Smooth muscle cell (in vitro differentiated cells): Measurements from ENCODE around the gene PDE4D. TPM values are rescaled to one million over a fixed set of nuclear protein-coding genes. Genes with fewer than 3 reads are reported as not detected.
A peak's percentile ranks its signal among the peaks of the same experiment; 100 is the strongest.
"Not testable (repeated sequence)": the region's sequence is repeated elsewhere in the genome, so short reads cannot be mapped to it uniquely, and the experiment has no call there.

Experiments used
- DNase-seq: peaks from one replicate; lab custom pipeline; 2025; ENCODE audit not compliant: unreplicated experiment; lab: John Stamatoyannopoulos, UW
- H2AFZ ChIP-seq: fragments of 200-600 bp; sonication (generic); 2 replicates; pipeline ENCODE4 v1.6.0; 2016; ENCODE audit warnings: antibody characterized with exemption, low read depth, mild to moderate bottlenecking
- H3F3A ChIP-seq: fragments of 200-600 bp; sonication (generic); 2 replicates; pipeline ENCODE4 v1.6.0; 2017; ENCODE audit warnings: antibody characterized with exemption, low read depth
- H3K27ac ChIP-seq: fragments of 200-600 bp; sonication (generic); 2 replicates; pipeline ENCODE4 v1.5.1; 2016; ENCODE audit warnings: low read depth, mild to moderate bottlenecking
- H3K27me3 ChIP-seq: fragments of 200-600 bp; sonication (generic); 2 replicates; pipeline ENCODE4 v1.6.1; 2016; ENCODE audit warnings: low read depth, mild to moderate bottlenecking
- H3K36me3 ChIP-seq: fragments of 200-600 bp; sonication (generic); 2 replicates; pipeline ENCODE4 v1.5.1; 2016; ENCODE audit warnings: low read depth
- H3K4me1 ChIP-seq: fragments of 200-600 bp; sonication (generic); 2 replicates; pipeline ENCODE4 v1.5.1; 2016; ENCODE audit warnings: low read depth
- H3K4me2 ChIP-seq: fragments of 200-600 bp; sonication (generic); 2 replicates; pipeline ENCODE4 v1.6.0; 2016; ENCODE audit warnings: mild to moderate bottlenecking
- H3K4me3 ChIP-seq: fragments of 200-600 bp; sonication (generic); 2 replicates; pipeline ENCODE4 v1.5.1; 2016; ENCODE audit warnings: mild to moderate bottlenecking
- H3K79me2 ChIP-seq: fragments of 200-600 bp; sonication (generic); 2 replicates; pipeline ENCODE4 v1.6.0; 2016; ENCODE audit warnings: low read depth, mild to moderate bottlenecking
- H3K9ac ChIP-seq: fragments of 200-600 bp; sonication (generic); 2 replicates; pipeline ENCODE4 v1.6.0; 2016; ENCODE audit warnings: low read depth
- H3K9me3 ChIP-seq: fragments of 200-600 bp; sonication (generic); replicated peaks from 2 replicates; pipeline ENCODE4 v1.5.1; 2016; ENCODE audit warnings: low read depth
- H4K20me1 ChIP-seq: fragments of 200-600 bp; sonication (generic); 2 replicates; pipeline ENCODE4 v1.6.0; 2016; ENCODE audit warnings: low read depth
- WGBS: methylation state at CpG from one replicate; pipeline ENCODE4 v1.1.7; 2016; ENCODE audit warnings: low lambda C conversion rate; 5-methylcytosine and 5-hydroxymethylcytosine counted together
- polyA plus RNA-seq: library from polyadenylated mRNA; unstranded; fragments of >200 nt; fragmentation: Nextera tagmentation; extraction: Ambion mirVana; gene quantifications from 2 replicates; pipeline ENCODE4 v1.2.1, GENCODE V29; 2016
- total RNA-seq: library from RNA; depleted of rRNA; stranded (reverse); fragments of >200 nt; gene quantifications from 2 replicates; pipeline ENCODE4 v1.2.3, GENCODE V29; 2014
- TF ChIP-seq, protein P1 (sequence below): fragments of 200-600 bp; sonication (generic); IDR thresholded peaks from 2 replicates; pipeline ENCODE4 v1.5.1; 2017; ENCODE audit warnings: borderline replicate concordance, mild to moderate bottlenecking, antibody characterized with exemption; ENCODE audit not compliant: insufficient read depth, poor library complexity, severe bottlenecking

Gene PDE4D
- total and polyA plus RNA-seq, 2 experiments from 2014 or later, result 16.4 to 61.0 TPM

DNA sequence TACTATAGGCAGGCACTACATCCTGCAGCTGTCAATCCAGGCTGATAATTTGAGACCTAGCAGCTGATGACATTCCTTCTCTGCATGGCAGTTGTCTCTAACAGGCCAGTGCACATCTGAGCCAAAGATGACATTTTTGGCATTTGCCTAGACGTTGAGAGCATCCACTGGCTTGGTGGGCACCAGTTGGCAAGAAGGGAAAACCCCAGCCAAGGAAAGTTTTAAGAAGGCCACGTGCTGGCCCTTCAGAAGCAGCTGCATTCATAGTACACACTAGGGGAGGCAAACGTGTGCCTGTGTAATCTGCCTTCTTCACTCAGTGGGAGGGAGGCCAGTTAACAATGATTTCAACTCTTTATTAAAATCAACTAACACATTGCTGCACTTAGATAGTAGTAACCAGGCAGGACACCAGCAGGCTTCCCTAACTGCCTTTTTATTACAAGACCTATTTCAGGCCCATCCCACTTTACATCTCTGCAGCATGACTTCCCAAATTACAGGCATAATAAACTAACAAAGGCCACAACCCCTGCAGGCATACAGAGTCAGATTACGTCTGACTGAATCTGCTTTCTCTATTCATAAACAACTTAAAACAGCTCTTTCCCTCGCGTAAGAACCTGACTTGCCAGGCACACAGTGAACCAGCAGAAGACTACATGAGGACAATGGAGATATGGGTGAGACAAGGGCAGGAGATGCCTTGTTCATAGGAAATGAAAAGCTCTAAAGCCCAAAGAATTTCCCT is 576.3 kb downstream of the PDE4D start:
- Histone ChIP-seq H3K27ac (peak overlapping the region; percentile 66), H3K4me2 (peak overlapping the region; percentile 74), H3K36me3 (no peaks in the 10 kb centered on the region), H3K9ac (peak overlapping the region; percentile 30), H3K79me2 (no peaks in the 10 kb centered on the region), H3K4me3 (peak overlapping the region; percentile 13), H4K20me1 (peaks cover 6% of the 10 kb centered on the region), H3K9me3 (no peaks in the 10 kb centered on the region), H2AFZ (peak overlapping the region; percentile 46), H3F3A (peaks cover 10% of the 10 kb centered on the region), H3K4me1 (peaks cover 20% of the 10 kb centered on the region), H3K27me3 (no peaks in the 10 kb centered on the region)
- no peak for DNase-seq
- 19% methylated on average over 6 of the region's 6 CpGs for WGBS
- TF ChIP-seq, protein P1, sequence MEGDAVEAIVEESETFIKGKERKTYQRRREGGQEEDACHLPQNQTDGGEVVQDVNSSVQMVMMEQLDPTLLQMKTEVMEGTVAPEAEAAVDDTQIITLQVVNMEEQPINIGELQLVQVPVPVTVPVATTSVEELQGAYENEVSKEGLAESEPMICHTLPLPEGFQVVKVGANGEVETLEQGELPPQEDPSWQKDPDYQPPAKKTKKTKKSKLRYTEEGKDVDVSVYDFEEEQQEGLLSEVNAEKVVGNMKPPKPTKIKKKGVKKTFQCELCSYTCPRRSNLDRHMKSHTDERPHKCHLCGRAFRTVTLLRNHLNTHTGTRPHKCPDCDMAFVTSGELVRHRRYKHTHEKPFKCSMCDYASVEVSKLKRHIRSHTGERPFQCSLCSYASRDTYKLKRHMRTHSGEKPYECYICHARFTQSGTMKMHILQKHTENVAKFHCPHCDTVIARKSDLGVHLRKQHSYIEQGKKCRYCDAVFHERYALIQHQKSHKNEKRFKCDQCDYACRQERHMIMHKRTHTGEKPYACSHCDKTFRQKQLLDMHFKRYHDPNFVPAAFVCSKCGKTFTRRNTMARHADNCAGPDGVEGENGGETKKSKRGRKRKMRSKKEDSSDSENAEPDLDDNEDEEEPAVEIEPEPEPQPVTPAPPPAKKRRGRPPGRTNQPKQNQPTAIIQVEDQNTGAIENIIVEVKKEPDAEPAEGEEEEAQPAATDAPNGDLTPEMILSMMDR, result no peak

DNA sequence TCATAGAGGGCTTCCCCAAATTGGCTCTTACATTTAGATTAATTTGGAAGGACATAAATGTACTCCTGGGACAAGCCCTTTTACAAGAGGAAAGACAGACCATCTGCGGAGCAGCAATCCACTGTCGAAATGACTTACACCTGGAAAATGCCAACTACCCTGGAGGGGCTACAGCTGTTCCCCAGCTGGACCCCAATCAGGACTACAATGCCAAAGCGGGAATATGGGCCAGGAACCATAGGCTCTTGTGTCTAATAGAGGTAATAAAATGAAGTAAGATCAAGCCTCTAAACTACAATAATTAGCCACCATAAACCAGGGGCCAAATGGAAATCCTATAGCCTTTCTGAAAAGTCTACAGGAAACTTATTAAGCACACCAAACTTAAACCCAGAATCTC is 581.3 kb downstream of the PDE4D start:
- DNase-seq, result no peak
- Histone ChIP-seq H3K9me3 (no peaks in the 10 kb centered on the region), H3K79me2 (no peaks in the 10 kb centered on the region), H3K36me3 (no peaks in the 10 kb centered on the region), H3F3A (no peaks in the 10 kb centered on the region), H4K20me1 (peaks cover 13% of the 10 kb centered on the region), H3K27me3 (no peaks in the 10 kb centered on the region), H3K4me1 (no peaks in the 10 kb centered on the region), H3K4me2 (no peak overlapping the region), H3K9ac (no peak overlapping the region), H3K27ac (no peak overlapping the region), H3K4me3 (no peak overlapping the region), H2AFZ (no peak overlapping the region)
- 94% methylated on average over 3 of the region's 3 CpGs for WGBS
- TF ChIP-seq, protein P1, result no peak

DNA sequence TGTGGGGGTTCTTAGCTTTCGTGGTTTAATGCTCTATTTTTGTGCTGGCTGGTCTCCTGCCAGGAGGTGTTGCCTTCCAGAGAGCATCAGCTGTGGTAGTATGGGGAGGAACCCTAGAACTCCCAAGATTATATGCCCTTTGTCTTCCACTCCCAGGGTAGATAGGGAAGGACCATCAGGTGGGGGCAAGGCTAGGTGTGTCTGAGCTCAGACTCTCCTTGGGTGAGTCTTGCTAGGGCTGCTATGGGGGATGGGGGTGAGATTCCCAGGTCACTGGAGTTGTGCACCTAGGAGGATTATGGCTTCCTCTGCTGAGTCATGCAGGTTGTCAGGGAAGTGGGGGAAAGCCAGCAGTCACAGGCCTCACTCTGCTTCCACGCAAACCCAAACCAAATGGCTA is 584.8 kb downstream of the PDE4D start:
- H3F3A ChIP-seq, H3K9ac ChIP-seq, H3K27me3 ChIP-seq, H4K20me1 ChIP-seq, H3K9me3 ChIP-seq, H3K4me3 ChIP-seq, H3K79me2 ChIP-seq, H3K27ac ChIP-seq, H3K4me2 ChIP-seq, H3K4me1 ChIP-seq, DNase-seq, H3K36me3 ChIP-seq, H2AFZ ChIP-seq: not testable (repeated sequence)
- WGBS, result 95% methylated on average over 2 of the region's 2 CpGs

DNA sequence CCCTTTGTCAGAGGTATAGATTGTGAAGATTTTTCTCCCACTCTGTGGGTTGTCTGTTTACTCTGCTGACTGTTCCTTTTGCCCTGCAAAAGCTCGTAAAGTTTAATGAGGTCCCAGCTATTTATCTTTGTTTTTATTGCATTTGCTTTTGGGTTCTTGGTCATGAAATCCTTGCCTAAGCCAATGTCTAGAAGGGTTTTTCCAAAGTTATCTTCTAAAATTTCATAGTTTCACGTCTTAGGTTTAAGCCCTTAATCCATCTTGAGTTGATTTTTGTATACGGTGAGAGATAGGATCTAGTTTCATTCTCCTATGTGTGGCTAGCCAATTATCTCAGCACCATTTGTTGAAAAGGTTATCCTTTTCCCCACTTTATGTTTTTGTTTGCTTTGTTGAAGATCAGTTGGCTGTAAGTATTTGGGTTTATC is 590.2 kb downstream of the PDE4D start:
- not testable (repeated sequence) for H3K27ac ChIP-seq, H3K27me3 ChIP-seq, H3K9ac ChIP-seq, H3K4me1 ChIP-seq, H3K79me2 ChIP-seq, H3K9me3 ChIP-seq, H3K36me3 ChIP-seq, H4K20me1 ChIP-seq, DNase-seq, H3K4me3 ChIP-seq, H2AFZ ChIP-seq
- Histone ChIP-seq H3K4me2 (peak overlapping the region; percentile 40), H3F3A (peaks cover 13% of the 10 kb centered on the region)
- 7% methylated on average over 3 of the region's 3 CpGs for WGBS

DNA sequence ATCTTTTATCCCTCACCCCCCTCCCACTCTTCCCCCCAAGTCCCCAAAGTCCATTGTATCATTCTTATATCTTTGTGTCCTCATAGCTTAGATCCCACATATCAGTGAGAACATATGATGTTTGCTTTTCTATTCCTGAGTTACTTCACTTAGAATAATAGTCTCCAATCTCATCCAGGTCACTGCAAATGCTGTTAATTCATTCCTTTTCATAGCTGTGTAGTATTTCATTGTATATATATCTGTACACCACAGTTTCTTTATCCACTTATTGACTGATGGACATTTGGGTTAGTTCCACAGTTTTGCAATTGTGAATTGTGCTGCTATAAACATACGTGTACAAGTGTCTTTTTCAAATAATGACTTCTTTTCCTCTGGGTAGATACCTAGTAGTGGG is 591.0 kb downstream of the PDE4D start:
- not testable (repeated sequence) for H3K27ac ChIP-seq, H3K79me2 ChIP-seq, DNase-seq, H3K4me1 ChIP-seq, H3K4me3 ChIP-seq, H3K27me3 ChIP-seq, H2AFZ ChIP-seq, H3K9me3 ChIP-seq, H3K4me2 ChIP-seq, H3K9ac ChIP-seq, H3K36me3 ChIP-seq, H4K20me1 ChIP-seq
- H3F3A ChIP-seq, result peaks cover 13% of the 10 kb centered on the region
- WGBS, result 97% methylated on average over 1 of the region's 1 CpG
